ENCODE measurements around the gene HS3ST3A1.

HS3ST3A1 gene

DNA sequence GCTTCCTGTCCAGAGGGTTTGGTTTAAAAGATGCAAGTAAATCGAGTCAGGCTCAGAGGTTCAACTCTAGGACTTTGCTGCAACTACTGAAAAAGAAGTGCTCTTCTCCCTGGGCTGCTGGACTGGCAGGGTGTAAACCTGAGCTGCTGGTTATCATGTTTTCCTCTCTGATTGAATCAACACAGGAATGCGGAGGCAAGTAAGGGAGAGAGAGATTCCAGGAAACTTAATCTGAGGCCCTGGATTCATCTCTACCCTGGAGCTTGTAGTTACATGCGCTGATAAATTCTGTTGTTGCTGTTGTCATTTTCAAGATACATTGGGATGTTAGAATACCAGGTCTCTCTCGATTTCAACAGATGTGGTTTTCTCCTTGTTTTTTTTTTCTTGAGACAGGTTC is 8.2 kb upstream of the HS3ST3A1 start:
- H3K9me3 ChIP-seq (ENCODE audit: control insufficient read depth, low read length), result peaks cover 15% of the 10 kb centered on the region
- H3K23ac ChIP-seq (ENCODE audit: low read length in 2 of 2), result no peak overlapping the region
- no peak overlapping the region for H3K4me2 ChIP-seq (ENCODE audit: low read length, poor library complexity, severe bottlenecking)
- H3K36me3 ChIP-seq (ENCODE audit: control insufficient read depth in 1 of 2, insufficient read depth in 2 of 2, low read depth in 1 of 2, low read length in 2 of 2), result no peaks in the 10 kb centered on the region
- H2BK120ac ChIP-seq (ENCODE audit: low read depth, low read length), result no peak overlapping the region
- no peak overlapping the region for H4K91ac ChIP-seq (ENCODE audit: low read length)
- no peak overlapping the region for H2BK15ac ChIP-seq (ENCODE audit: low read depth, poor library complexity, severe bottlenecking)
- no peak overlapping the region for H3K9ac ChIP-seq (ENCODE audit: low read length)
- H3K14ac ChIP-seq (ENCODE audit: low read length in 2 of 2), result no peak overlapping the region
- H4K8ac ChIP-seq (ENCODE audit: low read length), result no peak overlapping the region
- no peak overlapping the region for H3K4ac ChIP-seq (ENCODE audit: low read depth in 1 of 2, low read length in 2 of 2)
- no peak for DNase-seq
- no peak overlapping the region for H3K18ac ChIP-seq (ENCODE audit: low read depth in 1 of 2, low read length in 2 of 2)
- H3K27me3 ChIP-seq (ENCODE audit: control insufficient read depth in 1 of 2, insufficient read depth in 1 of 2, low read length in 2 of 2), result peaks cover 0 to 3% of the 10 kb centered on the region in 2 experiments
- no peak overlapping the region for H3K4me3 ChIP-seq (ENCODE audit: insufficient read depth in 1 of 2, low read depth in 1 of 2, low read length in 2 of 2)
- WGBS, result 83% methylated on average over 4 of the region's 4 CpGs
- H2BK12ac ChIP-seq (ENCODE audit: low read length in 2 of 2), result no peak overlapping the region
- H3K4me1 ChIP-seq (ENCODE audit: control insufficient read depth, insufficient read depth, low read depth, low read length), result no peaks in the 10 kb centered on the region
- H2AK5ac ChIP-seq (ENCODE audit: low read length, severe bottlenecking), result no peak overlapping the region
- no peaks in the 10 kb centered on the region for H3K79me1 ChIP-seq (replicated peaks; ENCODE audit: low read length, poor library complexity, severe bottlenecking)
- no peak overlapping the region for H2BK5ac ChIP-seq (ENCODE audit: low read depth, low read length, poor library complexity, severe bottlenecking)
- no peak overlapping the region for H2AFZ ChIP-seq (ENCODE audit: low read depth, low read length)
- H3K27ac ChIP-seq (ENCODE audit: low read length, poor library complexity, severe bottlenecking), result no peak overlapping the region

DNA sequence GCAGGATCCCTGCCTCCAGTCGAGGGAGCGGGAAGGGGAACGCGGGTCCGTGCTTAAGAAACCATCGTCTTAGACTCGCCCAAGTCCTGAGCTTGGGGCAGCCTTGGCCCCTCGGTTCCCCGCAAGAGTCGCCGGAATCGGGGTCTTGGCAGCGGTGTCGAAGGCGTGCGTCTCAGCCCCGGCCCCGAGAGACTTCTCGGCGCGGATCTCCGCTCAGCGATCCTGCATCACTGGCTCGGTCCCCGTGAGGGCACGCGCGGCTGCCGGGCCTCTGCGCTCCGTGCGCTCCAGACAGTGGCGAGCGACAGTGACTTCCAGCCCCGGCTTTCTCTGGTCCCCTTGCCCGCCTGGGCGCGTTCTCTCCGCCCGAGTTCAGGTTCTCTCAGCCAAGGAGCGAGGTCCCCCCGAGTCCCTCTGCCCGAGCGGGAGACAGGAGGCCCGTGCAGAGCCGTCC is 380 bp downstream of the HS3ST3A1 start:
- DNase-seq, result peak; percentile 52
- H4K91ac ChIP-seq (ENCODE audit: low read length), result no peak overlapping the region
- H2BK12ac ChIP-seq (ENCODE audit: low read length in 2 of 2), result peak overlapping the region in 1 of 2 experiments; percentile 51
- H2AFZ ChIP-seq (ENCODE audit: low read depth, low read length), result peak overlapping the region; percentile 80
- peak overlapping the region in 1 of 2 experiments; percentile 7 for H3K14ac ChIP-seq (ENCODE audit: low read length in 2 of 2)
- peak overlapping the region; percentile 7 for H4K8ac ChIP-seq (ENCODE audit: low read length)
- peak overlapping the region in 1 of 2 experiments; percentile 94 for H3K23ac ChIP-seq (ENCODE audit: low read length in 2 of 2)
- H3K4me3 ChIP-seq (ENCODE audit: insufficient read depth in 1 of 2, low read depth in 1 of 2, low read length in 2 of 2), result peak overlapping the region; percentile 33 to 93
- peaks cover 21% of the 10 kb centered on the region for H3K4me1 ChIP-seq (ENCODE audit: control insufficient read depth, insufficient read depth, low read depth, low read length)
- H3K4ac ChIP-seq (ENCODE audit: low read depth in 1 of 2, low read length in 2 of 2), result peak overlapping the region in 1 of 2 experiments; percentile 82
- no peaks in the 10 kb centered on the region for H3K79me1 ChIP-seq (replicated peaks; ENCODE audit: low read length, poor library complexity, severe bottlenecking)
- peak overlapping the region; percentile 3 to 90 for H3K18ac ChIP-seq (ENCODE audit: low read depth in 1 of 2, low read length in 2 of 2)
- no peak overlapping the region for H2AK5ac ChIP-seq (ENCODE audit: low read length, severe bottlenecking)
- H3K4me2 ChIP-seq (ENCODE audit: low read length, poor library complexity, severe bottlenecking), result peak overlapping the region; percentile 37
- H3K27ac ChIP-seq (ENCODE audit: low read length, poor library complexity, severe bottlenecking), result no peak overlapping the region
- peaks cover 0 to 24% of the 10 kb centered on the region in 2 experiments for H3K27me3 ChIP-seq (ENCODE audit: control insufficient read depth in 1 of 2, insufficient read depth in 1 of 2, low read length in 2 of 2)
- no peak overlapping the region for H2BK5ac ChIP-seq (ENCODE audit: low read depth, low read length, poor library complexity, severe bottlenecking)
- H2BK120ac ChIP-seq (ENCODE audit: low read depth, low read length), result no peak overlapping the region
- H3K36me3 ChIP-seq (ENCODE audit: control insufficient read depth in 1 of 2, insufficient read depth in 2 of 2, low read depth in 1 of 2, low read length in 2 of 2), result peaks cover 0 to 3% of the 10 kb centered on the region in 2 experiments
- H3K9me3 ChIP-seq (ENCODE audit: control insufficient read depth, low read length), result no peaks in the 10 kb centered on the region
- peak overlapping the region; percentile 91 for H3K9ac ChIP-seq (ENCODE audit: low read length)
- under 1% methylated on average over 35 of the region's 46 CpGs for WGBS
- no peak overlapping the region for H2BK15ac ChIP-seq (ENCODE audit: low read depth, poor library complexity, severe bottlenecking)

GRCh38 chr17:13600475-13601321 is 1.0 kb downstream of the HS3ST3A1 start:
- peaks cover 0 to 24% of the 10 kb centered on the region in 2 experiments for H3K27me3 ChIP-seq (ENCODE audit: control insufficient read depth in 1 of 2, insufficient read depth in 1 of 2, low read length in 2 of 2)
- peak overlapping the region; percentile 80 for H2AFZ ChIP-seq (ENCODE audit: low read depth, low read length)
- peak overlapping the region; percentile 57 to 90 for H3K18ac ChIP-seq (ENCODE audit: low read depth in 1 of 2, low read length in 2 of 2)
- H3K4me1 ChIP-seq (ENCODE audit: control insufficient read depth, insufficient read depth, low read depth, low read length), result peaks cover 21% of the 10 kb centered on the region
- peak; percentile 41 for DNase-seq
- no peak overlapping the region for H3K27ac ChIP-seq (ENCODE audit: low read length, poor library complexity, severe bottlenecking)
- peak overlapping the region in 1 of 2 experiments; percentile 54 for H2BK12ac ChIP-seq (ENCODE audit: low read length in 2 of 2)
- no peaks in the 10 kb centered on the region for H3K79me1 ChIP-seq (replicated peaks; ENCODE audit: low read length, poor library complexity, severe bottlenecking)
- H3K9ac ChIP-seq (ENCODE audit: low read length), result peak overlapping the region; percentile 91
- peaks cover 0 to 3% of the 10 kb centered on the region in 2 experiments for H3K36me3 ChIP-seq (ENCODE audit: control insufficient read depth in 1 of 2, insufficient read depth in 2 of 2, low read depth in 1 of 2, low read length in 2 of 2)
- H2AK5ac ChIP-seq (ENCODE audit: low read length, severe bottlenecking), result no peak overlapping the region
- H2BK120ac ChIP-seq (ENCODE audit: low read depth, low read length), result no peak overlapping the region
- peak overlapping the region; percentile 33 to 93 for H3K4me3 ChIP-seq (ENCODE audit: insufficient read depth in 1 of 2, low read depth in 1 of 2, low read length in 2 of 2)
- under 1% methylated on average over 85 of the region's 101 CpGs for WGBS
- H3K23ac ChIP-seq (ENCODE audit: low read length in 2 of 2), result peak overlapping the region in 1 of 2 experiments; percentile 94
- peak overlapping the region; percentile 37 for H2BK15ac ChIP-seq (ENCODE audit: low read depth, poor library complexity, severe bottlenecking)
- peak overlapping the region in 1 of 2 experiments; percentile 70 for H3K14ac ChIP-seq (ENCODE audit: low read length in 2 of 2)
- peak overlapping the region; percentile 71 for H4K91ac ChIP-seq (ENCODE audit: low read length)
- no peaks in the 10 kb centered on the region for H3K9me3 ChIP-seq (ENCODE audit: control insufficient read depth, low read length)
- H2BK5ac ChIP-seq (ENCODE audit: low read depth, low read length, poor library complexity, severe bottlenecking), result no peak overlapping the region
- H4K8ac ChIP-seq (ENCODE audit: low read length), result peak overlapping the region; percentile 75
- peak overlapping the region in 1 of 2 experiments; percentile 84 for H3K4ac ChIP-seq (ENCODE audit: low read depth in 1 of 2, low read length in 2 of 2)
- H3K4me2 ChIP-seq (ENCODE audit: low read length, poor library complexity, severe bottlenecking), result peak overlapping the region; percentile 37

GRCh38 chr17:13599864-13600263 is 1.9 kb downstream of the HS3ST3A1 start:
- Histone ChIP-seq H3K4me3 (ENCODE audit: insufficient read depth in 1 of 2, low read depth in 1 of 2, low read length in 2 of 2) (peak overlapping the region in 1 of 2 experiments; percentile 93), H3K4me2 (ENCODE audit: low read length, poor library complexity, severe bottlenecking) (no peak overlapping the region), H2BK15ac (ENCODE audit: low read depth, poor library complexity, severe bottlenecking) (no peak overlapping the region), H4K8ac (ENCODE audit: low read length) (no peak overlapping the region), H3K9ac (ENCODE audit: low read length) (peak overlapping the region; percentile 91), H3K14ac (ENCODE audit: low read length in 2 of 2) (no peak overlapping the region), H2AK5ac (ENCODE audit: low read length, severe bottlenecking) (no peak overlapping the region), H3K27me3 (ENCODE audit: control insufficient read depth in 1 of 2, insufficient read depth in 1 of 2, low read length in 2 of 2) (peaks cover 0 to 24% of the 10 kb centered on the region in 2 experiments), H2AFZ (ENCODE audit: low read depth, low read length) (no peak overlapping the region), H3K9me3 (ENCODE audit: control insufficient read depth, low read length) (no peaks in the 10 kb centered on the region), H3K23ac (ENCODE audit: low read length in 2 of 2) (no peak overlapping the region), H3K79me1 (replicated peaks; ENCODE audit: low read length, poor library complexity, severe bottlenecking) (no peaks in the 10 kb centered on the region), H2BK120ac (ENCODE audit: low read depth, low read length) (no peak overlapping the region), H3K18ac (ENCODE audit: low read depth in 1 of 2, low read length in 2 of 2) (no peak overlapping the region), H3K27ac (ENCODE audit: low read length, poor library complexity, severe bottlenecking) (no peak overlapping the region), H3K4me1 (ENCODE audit: control insufficient read depth, insufficient read depth, low read depth, low read length) (peaks cover 21% of the 10 kb centered on the region), H4K91ac (ENCODE audit: low read length) (no peak overlapping the region), H3K4ac (ENCODE audit: low read depth in 1 of 2, low read length in 2 of 2) (no peak overlapping the region), H2BK12ac (ENCODE audit: low read length in 2 of 2) (no peak overlapping the region), H2BK5ac (ENCODE audit: low read depth, low read length, poor library complexity, severe bottlenecking) (no peak overlapping the region), H3K36me3 (ENCODE audit: control insufficient read depth in 1 of 2, insufficient read depth in 2 of 2, low read depth in 1 of 2, low read length in 2 of 2) (peaks cover 0 to 3% of the 10 kb centered on the region in 2 experiments)
- peak; percentile 6 for DNase-seq
- 60% methylated on average over 1 of the region's 3 CpGs for WGBS
